GM21515 (cell line): ENCODE data around the gene MYL6.
"Not testable (repeated sequence)": the region's sequence is repeated elsewhere in the genome, so short reads cannot be mapped to it uniquely, and the experiment has no call there.

ENCODE experiments used
- ATAC-seq: cut with Tn5 transposase; IDR thresholded peaks from one replicate; pipeline ENCODE4 v1.9.1; 2021; ENCODE audit not compliant: unreplicated experiment

Gene MYL6

GRCh38 chr12:56156464-56157200, 1.5 kb upstream of the MYL6 start:
- ATAC-seq: not testable (repeated sequence)

- peak; percentile 33 for ATAC-seq
These were observed 744 bp upstream of the MYL6 start for GRCh38 chr12:56157201-56158028.

GRCh38 chr12:56158926-56159461, 835 bp downstream of the MYL6 start:
- no peak for ATAC-seq

- ATAC-seq: no peak
These were observed 1.5 kb downstream of the MYL6 start for GRCh38 chr12:56159482-56160192.

GRCh38 chr12:56160193-56160763, 2.1 kb downstream of the MYL6 start:
- ATAC-seq: no peak

GRCh38 chr12:56160894-56161689, 2.9 kb downstream of the MYL6 start:
- no peak for ATAC-seq

GRCh38 chr12:56161690-56162351, 3.7 kb downstream of the MYL6 start:
- no peak for ATAC-seq

- no peak for ATAC-seq
These were observed 4.5 kb downstream of the MYL6 start for GRCh38 chr12:56162468-56163290.

GRCh38 chr12:56163533-56164344, 5.6 kb downstream of the MYL6 start:
- no peak for ATAC-seq

- no peak for ATAC-seq
These were observed 6.2 kb downstream of the MYL6 start for GRCh38 chr12:56164345-56164729.

GRCh38 chr12:56165369-56165768, 7.2 kb downstream of the MYL6 start:
- no peak for ATAC-seq

GRCh38 chr12:56169229-56169759, 11.1 kb downstream of the MYL6 start:
- no peak for ATAC-seq

- no peak for ATAC-seq
These were observed 14.7 kb downstream of the MYL6 start for GRCh38 chr12:56172839-56173238.

- no peak for ATAC-seq
These were observed 20.2 kb downstream of the MYL6 start for GRCh38 chr12:56178347-56178746.

- ATAC-seq: no peak
These were observed 28.8 kb downstream of the MYL6 start for GRCh38 chr12:56186957-56187356.

- no peak for ATAC-seq
These were observed 30.1 kb downstream of the MYL6 start for GRCh38 chr12:56188131-56188777.

GRCh38 chr12:56188778-56189098, 30.6 kb downstream of the MYL6 start:
- ATAC-seq: no peak
